ENCODE data around the gene VPS13D. TPM values are rescaled to one million over a fixed set of nuclear protein-coding genes. Genes with fewer than 3 reads are reported as not detected.
A peak's percentile ranks its signal among the peaks of the same experiment; 100 is the strongest.

Gene VPS13D
- 34.7 and 34.9 TPM in 2 replicates for total RNA-seq (2014; rRNA removed; shearing (Covaris generic))
- 7.5 and 10.7 TPM in 2 replicates for polyA plus RNA-seq (2016; fragmentation: Nextera tagmentation; extraction: Ambion mirVana)
- long read RNA-seq = 0 reads

GRCh38 chr1:12229835-12230548 lies at the start of gene VPS13D:
VPS13D (plus strand) TSS chr1:12230030; CDS start chr1:12234267, 4,237 bp downstream.
- ATAC-seq = peak; percentile 91
- H2AFZ ChIP-seq = peak within 1 kb of the TSS; percentile 94
- H3K4me3 ChIP-seq = peak within 1 kb of the TSS; percentile 91
- H3K27ac Mint-ChIP-seq = no peak within 1 kb of the TSS
- no peaks in the 10 kb centered on the region for H3K36me3 ChIP-seq (ENCODE audit: insufficient read depth)
- no peaks in the 10 kb centered on the region for H3K9me2 ChIP-seq (ENCODE audit: insufficient read depth)
- peaks cover 15% of the 10 kb centered on the region for H3K4me1 Mint-ChIP-seq
- H3K79me2 ChIP-seq (replicated peaks; ENCODE audit: insufficient read depth) = peaks cover 41% of the 10 kb centered on the region
- no peak for TF ChIP-seq ZNF114 (CRISPR knock-in tag; IDR thresholded peaks at IDR 0.05)
- TF ChIP-seq CTCF (conservative IDR thresholded peaks at IDR 0.05; ENCODE audit: low read depth in 2 of 2) = peak; percentile 73 to 79
- peak; percentile 36; the same call in 1 of the 2 replicates for TF ChIP-seq ETS1 (IDR thresholded peaks at IDR 0.05)
- no peak for TF ChIP-seq JUNB (IDR thresholded peaks at IDR 0.05; ENCODE audit: unreplicated experiment)
- TF ChIP-seq EZH2 (IDR thresholded peaks at IDR 0.05; ENCODE audit: low read depth, unreplicated experiment) = no peak
- peak; percentile 40; the same call in 1 of the 2 replicates for TF ChIP-seq POLR2AphosphoS5 (IDR thresholded peaks at IDR 0.05; ENCODE audit: low read depth)
- TF ChIP-seq EZH2phosphoT487 (IDR thresholded peaks at IDR 0.05; ENCODE audit: unreplicated experiment) = no peak
- TF ChIP-seq ZNF331 (CRISPR knock-in tag; IDR thresholded peaks at IDR 0.05; ENCODE audit: low read depth) = no peak
- no peak for TF ChIP-seq NANOG (IDR thresholded peaks at IDR 0.05; ENCODE audit: borderline replicate concordance)
- TF ChIP-seq STAT1 (IDR thresholded peaks at IDR 0.05; ENCODE audit: unreplicated experiment) = no peak
- TF ChIP-seq CREB1 (CRISPR knock-in tag; IDR thresholded peaks at IDR 0.05; ENCODE audit: low read depth) = peak; percentile 81
- no peak for TF ChIP-seq REST (IDR thresholded peaks at IDR 0.05; ENCODE audit: unreplicated experiment)
- TF ChIP-seq ZNF462 (CRISPR knock-in tag; IDR thresholded peaks at IDR 0.05) = no peak
- no peak within 1 kb of the TSS for H3K27ac ChIP-seq (ENCODE audit: low read depth)
- no peaks in the 10 kb centered on the region; the same call in 2 of the 3 replicates for H3K9me3 Mint-ChIP-seq
- peaks cover 2% of the 10 kb centered on the region; the same call in 1 of the 3 replicates for H3K36me3 Mint-ChIP-seq (ENCODE audit: low read depth)
- H3K27me3 Mint-ChIP-seq (ENCODE audit: insufficient read depth, low read depth, poor library complexity) = peaks cover 3% of the 10 kb centered on the region
- peak within 1 kb of the TSS; percentile 84 for H3K4me3 Mint-ChIP-seq
- no peaks in the 10 kb centered on the region; the same call in 1 of the 2 replicates for H4K20me1 ChIP-seq (replicated peaks; ENCODE audit: insufficient read depth)
- peak within 1 kb of the TSS; percentile 94 for H3K4me2 ChIP-seq
- H3K27me3 ChIP-seq (ENCODE audit: insufficient read depth) = no peaks in the 10 kb centered on the region
- DNase-seq (ENCODE audit: low spot score) = peak; percentile 93
- peaks cover 6% of the 10 kb centered on the region; the same call in 1 of the 2 replicates for H3F3A ChIP-seq (replicated peaks; ENCODE audit: low read depth)
- H3K4me1 ChIP-seq (ENCODE audit: insufficient read depth) = peaks cover 15% of the 10 kb centered on the region; the same call in 1 of the 2 replicates

Measured in GM23338 (cell line).